Measurements from ENCODE around the gene ASGR2. TPM values are rescaled to one million over a fixed set of nuclear protein-coding genes. Genes with fewer than 3 reads are reported as not detected.
"Not testable (repeated sequence)": the region's sequence is repeated elsewhere in the genome, so short reads cannot be mapped to it uniquely, and the experiment has no call there.

Gene ASGR2
- total RNA-seq = 1 to 10 TPM in 2 of 4 donors, not detected in 2; 1.6 to 2.2 TPM

- no peak within 1 kb of the TSS for H3K27ac ChIP-seq
- H3K4me1 ChIP-seq = no peaks in the 10 kb centered on the region
- no peak for ATAC-seq
- H3K36me3 ChIP-seq = no peaks in the 10 kb centered on the region
- intact Hi-C loops (cut with DNase I; ENCODE audit: low total_unique reads) (no loop called here), in situ Hi-C loops (cut with MboI; ENCODE audit: low sequenced_read_pairs in 4 of 4) (no loop called here)
- TF ChIP-seq CTCF (IDR thresholded peaks at IDR 0.05 in 4 of 5, conservative IDR thresholded peaks at IDR 0.05 in 1 of 5) (no peak), POLR2A (IDR thresholded peaks at IDR 0.05) (no peak)
- no peaks in the 10 kb centered on the region for H3K9me3 ChIP-seq
- peaks cover 0 to 21% (median 13%) of the 10 kb centered on the region in 3 donors for H3K27me3 ChIP-seq
- no peak for DNase-seq
- H3K4me3 ChIP-seq = no peak within 1 kb of the TSS
These were observed at the start of gene ASGR2 for GRCh38 chr17:7114241-7114874. Gene ASGR2 (minus strand): TSS chr17:7114822. CDS start chr17:7114240, 582 bp downstream.

- in situ Hi-C loops (cut with MboI; ENCODE audit: low sequenced_read_pairs in 4 of 4) = loop anchor here in 1 of 4 donors (25.0 kb wide), 1 partner anchor 247 kb away; no protein-coding TSS in a partner anchor
- H3K36me3 ChIP-seq; H3K4me1 ChIP-seq; H3K27me3 ChIP-seq; H3K9me3 ChIP-seq; ATAC-seq; intact Hi-C loops (cut with DNase I; ENCODE audit: low total_unique reads); H3K4me3 ChIP-seq; H3K27ac ChIP-seq; DNase-seq: not testable (repeated sequence)
These were observed 44.9 kb upstream of the ASGR2 start for GRCh38 chr17:7159571-7159970.

- H3K27ac ChIP-seq; DNase-seq; ATAC-seq; H3K4me3 ChIP-seq; H3K27me3 ChIP-seq; H3K9me3 ChIP-seq; H3K36me3 ChIP-seq; H3K4me1 ChIP-seq; intact Hi-C loops (cut with DNase I; ENCODE audit: low total_unique reads): not testable (repeated sequence)
- in situ Hi-C loops (cut with MboI; ENCODE audit: low sequenced_read_pairs in 4 of 4) = loop anchor here in 1 of 4 donors (25.0 kb wide), 1 partner anchor 246 kb away; no protein-coding TSS in a partner anchor
These were observed 43.8 kb upstream of the ASGR2 start for GRCh38 chr17:7158424-7158823.

- peaks cover 0 to 12% (median 9%) of the 10 kb centered on the region in 3 donors for H3K27me3 ChIP-seq
These were observed 41.8 kb upstream of the ASGR2 start for GRCh38 chr17:7156342-7156940.

GRCh38 chr17:7147772-7148171, 33.1 kb upstream of the ASGR2 start:
- no peak for TF ChIP-seq CTCF (IDR thresholded peaks at IDR 0.05 in 4 of 5, conservative IDR thresholded peaks at IDR 0.05 in 1 of 5)
- TF ChIP-seq POLR2A (IDR thresholded peaks at IDR 0.05) = no peak
- Histone ChIP-seq H3K27me3 (peaks cover 7 to 16% (median 15%) of the 10 kb centered on the region in 3 donors), H3K4me1 (no peaks in the 10 kb centered on the region), H3K27ac (no peak overlapping the region), H3K9me3 (no peaks in the 10 kb centered on the region), H3K36me3 (no peaks in the 10 kb centered on the region), H3K4me3 (no peak overlapping the region)
- ATAC-seq = no peak
- intact Hi-C loops (cut with DNase I; ENCODE audit: low total_unique reads) (no loop called here), in situ Hi-C loops (cut with MboI; ENCODE audit: low sequenced_read_pairs in 4 of 4) (no loop called here)
- no peak for DNase-seq

More at GRCh38 chr17:7156342-7156940, 41.8 kb upstream of the ASGR2 start:
- Histone ChIP-seq H3K4me1 (peaks cover 0 to 5% of the 10 kb centered on the region in 2 donors), H3K36me3 (no peaks in the 10 kb centered on the region), H3K4me3 (no peak overlapping the region), H3K9me3 (no peaks in the 10 kb centered on the region), H3K27ac (no peak overlapping the region)
- no peak for DNase-seq
- intact Hi-C loops (cut with DNase I; ENCODE audit: low total_unique reads) (no loop called here), in situ Hi-C loops (cut with MboI; ENCODE audit: low sequenced_read_pairs in 4 of 4) (loop anchor here in 1 of 4 donors (25.0 kb wide), 1 partner anchor 244 kb away; no protein-coding TSS in a partner anchor)
- no peak for TF ChIP-seq CTCF (IDR thresholded peaks at IDR 0.05 in 4 of 5, conservative IDR thresholded peaks at IDR 0.05 in 1 of 5)
- no peak for TF ChIP-seq POLR2A (IDR thresholded peaks at IDR 0.05)
- ATAC-seq = no peak
